OCI-LY1 (cell line): Measurements from ENCODE around the gene AZU1.

Source experiments
- H2AFZ ChIP-seq: fragments of 200-600 bp; sonication (generic), shearing (Covaris generic); 2 replicates; pipeline ENCODE4 v1.6.0; 2014; ENCODE audit warnings: antibody characterized with exemption, mild to moderate bottlenecking, low read length
- H3F3A ChIP-seq: fragments of 200-600 bp; sonication (generic), shearing (Covaris generic); 2 replicates; pipeline ENCODE4 v1.6.0; 2014; ENCODE audit warnings: mild to moderate bottlenecking, antibody characterized with exemption, low read length, moderate library complexity; ENCODE audit not compliant: insufficient read depth
- H3K27ac ChIP-seq: fragments of 200-600 bp; sonication (generic); 2 replicates; pipeline ENCODE4 v1.5.1; 2014; ENCODE audit warnings: low read length, mixed run types, mild to moderate bottlenecking, low read depth; ENCODE audit not compliant: poor library complexity, severe bottlenecking
- H3K27me3 ChIP-seq: fragments of 200-600 bp; sonication (generic); 2 replicates; pipeline ENCODE4 v1.6.0; 2014; ENCODE audit warnings: antibody characterized with exemption, mild to moderate bottlenecking, low read length, moderate library complexity; ENCODE audit not compliant: insufficient read depth
- H3K36me3 ChIP-seq: fragments of 200-600 bp; sonication (generic); 2 replicates; pipeline ENCODE4 v1.6.1; 2014; ENCODE audit warnings: mild to moderate bottlenecking, antibody characterized with exemption, low read length, moderate library complexity, mixed read lengths; ENCODE audit not compliant: insufficient read depth
- H3K4me1 ChIP-seq: fragments of 200-600 bp; sonication (generic); 2 replicates; pipeline ENCODE4 v1.5.1; 2014; ENCODE audit warnings: mild to moderate bottlenecking, low read length, moderate library complexity; ENCODE audit not compliant: insufficient read depth, severe bottlenecking
- H3K4me2 ChIP-seq: fragments of 200-600 bp; sonication (generic), shearing (Covaris generic); 2 replicates; pipeline ENCODE4 v1.6.1; 2014; ENCODE audit warnings: low read length
- H3K4me3 ChIP-seq: fragments of 200-600 bp; sonication (generic); 2 replicates; pipeline ENCODE4 v1.5.1; 2014; ENCODE audit warnings: low read length, low read depth, mild to moderate bottlenecking, mixed read lengths; ENCODE audit not compliant: poor library complexity, severe bottlenecking
- H3K79me2 ChIP-seq: fragments of 200-600 bp; shearing (Covaris generic); 2 replicates; pipeline ENCODE4 v1.6.1; 2016; ENCODE audit warnings: mixed run types, low read length, mixed read lengths; ENCODE audit not compliant: insufficient read depth
- H3K9ac ChIP-seq: fragments of 200-600 bp; sonication (generic), shearing (Covaris generic); 2 replicates; pipeline ENCODE4 v1.6.1; 2014; ENCODE audit warnings: mild to moderate bottlenecking, low read length, mixed read lengths
- H3K9me2 ChIP-seq: fragments of 200-600 bp; sonication (generic), shearing (Covaris generic); 2 replicates; pipeline ENCODE4 v1.6.1; 2014; ENCODE audit warnings: low read depth, mild to moderate bottlenecking, low read length, mixed read lengths
- H3K9me3 ChIP-seq: fragments of 200-600 bp; shearing (Covaris generic); 2 replicates; pipeline ENCODE4 v1.6.1; 2014; ENCODE audit warnings: low read length, mixed read lengths
- H4K20me1 ChIP-seq: fragments of 200-600 bp; sonication (generic), shearing (Covaris generic); 2 replicates; pipeline ENCODE4 v1.6.0; 2016; ENCODE audit warnings: mild to moderate bottlenecking, low read length; ENCODE audit not compliant: insufficient read depth
- CTCF ChIP-seq: fragments of 200-600 bp; sonication (generic), shearing (Covaris generic); IDR thresholded peaks from 2 replicates; pipeline ENCODE4 v1.5.1; 2017; ENCODE audit warnings: mild to moderate bottlenecking, antibody characterized with exemption, low read length, moderate library complexity, mixed read lengths
- EZH2 ChIP-seq: fragments of 200-600 bp; sonication (generic), shearing (Covaris generic); IDR thresholded peaks from 2 replicates; pipeline ENCODE4 v1.8.0; 2017; ENCODE audit warnings: borderline replicate concordance, mixed run types, mild to moderate bottlenecking, antibody characterized with exemption, low read length, moderate library complexity, mixed read lengths

The AZU1 gene

GRCh38 chr19:823565-824121, 4.0 kb upstream of the AZU1 start:
- Histone ChIP-seq H3K4me2 (no peak overlapping the region), H2AFZ (no peak overlapping the region), H3K9me3 (no peaks in the 10 kb centered on the region), H4K20me1 (no peaks in the 10 kb centered on the region), H3K9me2 (no peaks in the 10 kb centered on the region), H3F3A (no peaks in the 10 kb centered on the region), H3K36me3 (no peaks in the 10 kb centered on the region), H3K27ac (no peak overlapping the region), H3K9ac (no peak overlapping the region), H3K27me3 (peaks cover 4% of the 10 kb centered on the region; the same call in 1 of the 2 replicates), H3K4me3 (no peak overlapping the region), H3K79me2 (no peaks in the 10 kb centered on the region), H3K4me1 (no peaks in the 10 kb centered on the region)
- TF ChIP-seq CTCF (no peak), EZH2 (no peak)

- Histone ChIP-seq H3K36me3 (no peaks in the 10 kb centered on the region), H2AFZ (no peak overlapping the region), H3K4me3 (no peak overlapping the region), H3K9me2 (no peaks in the 10 kb centered on the region), H3K9me3 (no peaks in the 10 kb centered on the region), H3K4me2 (no peak overlapping the region), H3K79me2 (no peaks in the 10 kb centered on the region), H3K4me1 (no peaks in the 10 kb centered on the region), H3K27ac (no peak overlapping the region), H3F3A (no peaks in the 10 kb centered on the region), H4K20me1 (no peaks in the 10 kb centered on the region), H3K27me3 (peaks cover 4% of the 10 kb centered on the region; the same call in 1 of the 2 replicates), H3K9ac (no peak overlapping the region)
- no peak for TF ChIP-seq CTCF
- TF ChIP-seq EZH2: no peak
Observed at GRCh38 chr19:824885-825284, 2.8 kb upstream of the AZU1 start.

GRCh38 chr19:825897-826644, 1.6 kb upstream of the AZU1 start:
- TF ChIP-seq EZH2 (no peak), CTCF (no peak)
- Histone ChIP-seq H3K27ac (no peak overlapping the region), H3K4me2 (no peak overlapping the region), H3F3A (no peaks in the 10 kb centered on the region), H3K27me3 (peaks cover 4% of the 10 kb centered on the region; the same call in 1 of the 2 replicates), H2AFZ (no peak overlapping the region), H3K4me3 (no peak overlapping the region), H3K79me2 (no peaks in the 10 kb centered on the region), H4K20me1 (no peaks in the 10 kb centered on the region), H3K9ac (no peak overlapping the region), H3K36me3 (no peaks in the 10 kb centered on the region), H3K4me1 (no peaks in the 10 kb centered on the region), H3K9me2 (no peaks in the 10 kb centered on the region), H3K9me3 (no peaks in the 10 kb centered on the region)
